NCI-H774 (cell line): ENCODE data around the gene ACOX1.

Experiments
- DNase-seq: peaks from one replicate; lab custom pipeline; 2025; lab: John Stamatoyannopoulos, UW

Gene ACOX1

GRCh38 chr17:75891605-75892555, 87.1 kb downstream of the ACOX1 start:
- DNase-seq, result no peak
